GM18909 (cell line): ENCODE measurements around the gene ADAMTS2.

Source experiments
- ATAC-seq: cut with Tn5 transposase; IDR thresholded peaks from one replicate; pipeline ENCODE4 v1.9.1; 2021; ENCODE audit warnings: mild to moderate bottlenecking; ENCODE audit not compliant: unreplicated experiment, poor library complexity

ADAMTS2 gene

DNA sequence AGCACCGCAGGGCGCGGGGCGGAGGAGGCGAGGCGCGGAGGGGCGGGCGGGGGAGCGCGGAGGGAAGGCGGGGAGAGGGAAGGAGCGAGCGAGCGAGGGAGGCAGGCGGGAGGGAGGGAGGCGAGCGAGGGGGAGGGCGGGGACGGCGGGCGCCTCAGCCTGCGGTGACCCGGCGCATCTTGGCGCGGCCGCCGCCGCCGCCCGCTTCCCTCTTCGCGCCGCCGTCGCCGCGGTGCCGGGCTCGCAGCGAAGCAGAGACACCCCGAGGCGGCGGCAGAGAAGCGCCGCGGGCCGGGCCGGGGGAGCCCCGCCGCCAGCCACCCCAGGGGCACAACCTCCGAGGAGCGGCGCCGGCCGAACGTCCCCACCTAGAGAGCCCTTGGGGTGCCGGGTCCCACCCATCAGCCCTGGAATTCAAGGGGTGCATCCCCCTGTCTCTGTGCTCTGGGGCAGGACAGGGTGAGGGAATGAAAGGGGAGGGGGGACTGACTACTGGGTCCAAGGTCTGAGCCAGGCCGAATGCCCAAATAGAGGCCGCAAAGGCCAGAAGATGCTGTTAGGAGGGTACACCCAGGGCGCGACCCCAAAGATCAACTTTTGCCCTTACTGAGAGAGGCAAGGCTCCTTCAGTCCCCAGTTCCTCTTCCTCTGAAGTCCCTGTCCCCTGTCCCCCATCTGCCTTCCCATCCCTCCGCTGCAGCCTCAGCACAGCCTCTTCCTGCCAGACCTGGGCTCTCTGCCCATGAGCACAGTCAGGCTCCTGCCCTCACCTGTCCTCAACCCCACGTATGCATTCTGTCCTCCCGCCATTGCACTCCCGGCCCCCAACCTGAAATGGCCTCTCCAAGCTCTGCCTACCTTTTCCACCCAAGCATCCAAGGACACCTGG lies at the start of gene ADAMTS2:
TSS of gene ADAMTS2 (minus strand) at position 29 of the 889 bp plus-strand sequence. CDS start 133 bp downstream, outside the sequence.
- ATAC-seq: no peak

DNA sequence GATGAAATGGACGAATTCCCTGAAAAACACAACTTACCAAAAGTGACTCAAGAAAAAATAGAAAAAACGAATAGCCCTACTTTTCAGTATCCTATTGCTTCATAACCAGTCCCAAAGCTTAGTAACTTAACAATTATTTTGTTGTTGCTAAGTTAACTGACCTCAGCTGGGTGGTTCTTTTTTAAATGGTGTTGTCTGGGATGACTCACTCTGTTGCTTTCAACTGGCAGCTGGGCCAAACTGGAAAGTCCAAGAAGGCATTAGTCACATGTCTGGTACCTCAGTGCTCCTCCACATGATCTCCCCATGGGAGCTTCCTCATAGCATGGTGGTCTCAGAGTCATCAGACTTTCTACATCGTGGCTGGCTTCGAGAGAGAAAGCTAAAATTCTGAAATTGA lies 47.8 kb upstream of the ADAMTS2 start:
- ATAC-seq: no peak

DNA sequence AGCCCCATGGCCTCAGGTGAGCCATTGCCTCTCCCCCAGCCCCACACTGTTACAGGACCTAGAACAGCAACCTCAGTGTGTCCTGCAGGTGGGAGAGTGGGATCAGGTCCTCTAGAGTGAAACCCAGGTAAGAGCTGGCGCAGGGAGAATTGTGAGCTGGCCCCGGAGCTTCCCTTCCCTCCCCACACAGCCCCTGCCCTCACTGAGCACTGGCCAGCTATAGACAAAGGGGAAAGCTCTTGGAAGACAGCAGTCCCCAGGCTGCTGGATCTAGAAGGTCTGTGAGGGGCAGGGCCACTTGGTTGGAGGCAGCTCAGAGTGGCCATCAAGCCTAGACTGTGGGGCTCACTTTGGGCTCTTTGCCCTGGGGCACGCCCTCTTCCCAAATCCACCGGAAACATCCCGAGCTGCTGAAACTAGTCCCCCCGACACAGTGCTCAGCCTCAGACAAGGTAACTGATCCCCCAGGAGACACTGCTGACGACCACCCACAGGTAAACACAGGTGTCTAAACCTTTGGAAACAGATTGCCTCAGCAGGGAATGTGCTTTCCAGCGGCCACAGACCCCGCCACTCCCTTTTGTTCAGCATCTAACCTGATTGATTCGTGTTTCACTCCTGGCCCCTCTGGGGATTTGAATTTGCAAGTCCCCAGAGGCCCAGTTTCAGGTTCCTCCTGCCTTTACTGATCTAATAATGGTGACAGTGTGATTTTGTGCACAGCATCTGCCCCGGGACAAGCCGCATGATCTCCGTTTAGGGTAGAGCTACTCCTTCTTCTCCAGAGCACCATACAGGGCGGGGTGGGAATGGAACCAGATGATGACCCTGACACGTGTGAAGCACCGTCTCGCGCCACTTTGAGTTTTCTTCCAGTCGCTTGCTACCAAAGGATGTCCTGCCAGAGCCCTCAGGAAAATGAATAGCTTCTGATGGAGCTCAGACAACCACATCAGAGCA lies 42.2 kb upstream of the ADAMTS2 start:
- no peak for ATAC-seq

DNA sequence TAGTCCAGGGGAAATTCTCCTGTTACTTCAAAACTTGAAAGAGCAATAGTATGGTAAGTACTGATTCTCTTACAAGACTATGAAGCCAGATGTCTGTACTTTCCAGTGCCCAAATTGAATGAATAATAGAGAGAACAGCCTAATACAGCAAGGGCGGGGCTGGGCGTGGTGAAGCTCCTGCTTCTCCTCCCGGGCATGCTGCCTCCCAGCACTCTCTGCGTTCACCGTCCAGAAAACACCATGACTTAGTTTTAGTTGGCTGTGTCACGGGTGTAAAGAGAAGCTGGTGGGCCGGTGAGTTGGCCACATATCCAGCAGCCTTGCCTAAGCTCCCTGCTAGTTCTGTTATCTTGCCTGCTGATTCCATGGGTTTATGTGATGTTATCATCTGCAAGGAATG lies 40.7 kb upstream of the ADAMTS2 start:
- ATAC-seq: no peak

DNA sequence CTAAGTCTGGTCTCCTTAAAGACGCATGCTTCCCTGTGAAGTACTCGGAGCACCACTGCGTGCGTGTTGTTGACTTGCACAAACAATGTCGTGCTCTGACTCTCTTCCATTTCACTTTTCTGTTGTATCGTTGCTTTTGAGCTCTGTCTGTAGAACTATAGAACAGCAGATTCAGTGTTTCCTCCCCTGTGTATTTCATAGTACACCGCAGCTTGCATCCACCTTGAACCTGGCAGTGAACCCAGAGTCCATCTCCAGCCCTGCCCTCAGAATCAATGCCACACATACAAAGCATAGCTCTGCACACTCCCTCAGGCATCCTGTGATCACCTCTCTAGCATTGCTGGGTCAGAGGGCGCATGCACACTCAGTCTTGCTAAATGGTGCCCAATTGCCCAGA lies 37.2 kb upstream of the ADAMTS2 start:
- no peak for ATAC-seq

DNA sequence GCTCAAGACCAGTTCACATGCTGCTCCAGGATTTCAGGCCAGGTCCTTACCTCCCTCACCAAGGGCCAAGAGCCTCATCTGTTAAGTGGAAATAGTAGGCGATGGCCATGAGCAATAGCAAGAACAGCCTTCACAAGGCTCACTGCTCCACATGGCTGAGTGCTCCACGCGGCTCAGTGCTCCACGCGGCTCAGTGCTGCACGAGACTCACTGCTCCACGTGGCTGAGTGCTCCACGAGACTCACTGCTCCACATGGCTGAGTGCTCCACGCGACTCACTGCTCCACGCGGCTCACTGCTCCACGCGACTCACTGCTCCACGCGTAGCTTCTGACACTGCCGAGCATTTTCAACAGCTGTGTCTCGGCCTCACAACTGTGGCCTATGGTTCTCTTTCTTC lies 36.4 kb upstream of the ADAMTS2 start:
- no peak for ATAC-seq

DNA sequence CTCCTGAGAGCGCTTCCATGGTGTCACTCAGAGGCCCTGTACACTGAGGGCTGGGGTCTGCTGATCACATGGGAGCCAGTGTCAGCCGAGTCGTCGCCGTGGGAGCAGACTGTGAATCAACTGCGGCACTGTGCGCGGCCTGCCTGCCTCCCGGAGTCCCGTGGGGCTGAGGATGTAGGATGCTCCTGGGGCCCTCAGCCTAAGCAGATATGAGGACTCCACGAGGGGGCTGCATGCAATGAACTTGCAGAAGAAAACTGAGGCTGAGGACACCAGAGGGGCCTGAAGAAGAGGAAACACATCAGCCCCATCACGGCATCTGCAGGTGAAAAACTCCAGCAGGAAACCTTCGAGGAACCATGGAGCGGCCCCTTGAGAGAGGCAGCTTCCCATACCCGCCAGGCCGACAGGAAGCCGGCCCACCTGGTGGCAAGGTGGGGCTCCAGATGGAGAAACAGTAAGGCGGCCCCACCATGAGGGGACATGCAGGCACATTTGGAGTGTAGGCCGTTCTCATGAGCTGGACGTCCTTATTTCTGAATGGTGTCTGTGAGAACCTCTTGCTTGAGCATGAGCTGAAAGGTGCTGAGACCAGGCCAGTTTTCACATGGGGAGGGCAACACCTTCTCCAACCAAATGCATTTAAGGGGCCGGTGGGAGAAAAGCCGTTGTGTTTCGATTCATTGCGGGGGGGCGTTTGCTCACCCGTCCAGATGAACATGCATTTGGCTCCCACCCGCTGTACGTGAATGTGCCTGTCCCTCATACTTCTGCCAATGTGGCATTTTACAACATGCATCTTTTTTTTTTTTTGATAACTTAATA lies 35.2 kb upstream of the ADAMTS2 start:
- no peak for ATAC-seq

DNA sequence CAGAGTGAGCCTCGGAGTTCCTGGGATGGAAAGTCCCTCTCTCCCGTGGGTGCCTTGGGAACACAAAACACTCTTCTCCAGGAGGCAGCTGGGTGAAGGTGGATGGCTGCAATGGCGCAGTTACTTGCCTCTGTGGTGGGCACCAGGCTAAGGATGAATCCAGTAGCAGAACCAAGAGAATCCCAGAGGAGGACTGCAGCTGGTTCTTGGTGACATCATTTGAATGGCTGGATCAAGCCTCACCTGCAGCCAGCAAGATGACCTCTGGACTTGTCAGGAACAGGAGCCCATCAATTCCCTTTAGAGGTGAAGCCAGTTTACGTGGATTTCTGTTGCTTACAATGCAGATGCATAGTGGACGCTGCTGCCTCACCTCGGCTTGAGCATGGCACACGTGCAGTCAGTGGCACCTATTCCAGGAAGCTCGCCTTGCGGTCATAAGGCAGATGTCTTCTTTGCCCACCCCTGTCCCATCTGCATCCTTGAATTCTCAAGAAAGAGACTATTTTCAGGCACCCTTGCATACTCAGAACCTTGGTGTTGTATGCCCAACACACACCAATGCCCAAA lies 34.1 kb upstream of the ADAMTS2 start:
- no peak for ATAC-seq

DNA sequence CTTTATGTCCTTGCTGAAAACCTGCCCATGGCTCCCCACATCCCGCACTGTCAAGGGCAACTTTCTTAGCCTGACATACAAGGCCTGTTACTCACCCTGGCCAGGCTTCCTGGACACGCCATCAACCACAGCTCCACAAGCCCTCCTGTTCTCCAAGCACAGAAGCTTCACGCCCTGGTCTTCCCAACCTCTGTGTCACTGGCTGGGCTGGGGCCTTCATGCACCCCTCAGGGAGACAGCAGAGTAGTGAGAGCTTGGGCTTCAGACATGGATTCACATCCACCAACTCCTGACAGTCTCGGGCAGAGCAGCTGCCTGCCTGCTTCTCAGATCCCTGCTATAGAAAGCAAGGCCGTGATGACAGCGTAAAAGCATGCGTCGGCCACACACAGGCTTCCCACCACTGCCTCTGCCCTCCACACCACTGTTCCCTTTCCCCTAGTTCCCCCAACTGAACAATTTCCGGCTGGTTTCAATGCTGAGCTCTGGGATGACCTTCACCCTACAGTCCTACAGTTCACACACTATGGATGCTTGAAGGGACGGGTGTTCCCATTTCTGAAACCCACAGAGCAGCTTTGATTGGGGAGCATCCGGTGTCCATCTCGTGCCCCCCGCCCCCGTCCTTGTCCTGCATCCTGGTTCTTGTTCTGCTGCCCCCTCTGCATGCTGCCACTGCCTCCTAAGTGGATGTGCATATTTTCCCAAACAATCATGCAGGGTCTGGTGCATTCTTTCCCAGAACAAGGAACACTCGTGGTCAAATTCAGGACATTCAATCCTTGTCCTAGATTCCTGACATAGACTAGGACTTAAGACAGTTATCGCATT lies 33.4 kb upstream of the ADAMTS2 start:
- ATAC-seq: no peak

DNA sequence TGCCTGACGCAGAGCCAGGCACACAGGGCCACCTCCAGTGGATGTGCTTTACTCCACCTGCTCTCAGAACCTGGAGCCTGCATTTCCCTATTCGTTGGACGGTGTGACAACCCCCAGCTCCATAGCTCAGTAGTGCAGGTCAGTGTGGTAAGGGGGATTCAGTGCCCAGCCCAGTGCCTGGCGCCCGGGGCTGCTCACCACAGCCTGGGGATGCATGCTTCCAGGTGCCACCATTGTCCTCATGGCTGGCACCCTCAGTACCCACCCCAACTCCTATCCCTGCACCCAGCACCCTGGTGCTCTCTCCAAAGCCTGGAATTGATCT lies 32.8 kb upstream of the ADAMTS2 start:
- no peak for ATAC-seq

DNA sequence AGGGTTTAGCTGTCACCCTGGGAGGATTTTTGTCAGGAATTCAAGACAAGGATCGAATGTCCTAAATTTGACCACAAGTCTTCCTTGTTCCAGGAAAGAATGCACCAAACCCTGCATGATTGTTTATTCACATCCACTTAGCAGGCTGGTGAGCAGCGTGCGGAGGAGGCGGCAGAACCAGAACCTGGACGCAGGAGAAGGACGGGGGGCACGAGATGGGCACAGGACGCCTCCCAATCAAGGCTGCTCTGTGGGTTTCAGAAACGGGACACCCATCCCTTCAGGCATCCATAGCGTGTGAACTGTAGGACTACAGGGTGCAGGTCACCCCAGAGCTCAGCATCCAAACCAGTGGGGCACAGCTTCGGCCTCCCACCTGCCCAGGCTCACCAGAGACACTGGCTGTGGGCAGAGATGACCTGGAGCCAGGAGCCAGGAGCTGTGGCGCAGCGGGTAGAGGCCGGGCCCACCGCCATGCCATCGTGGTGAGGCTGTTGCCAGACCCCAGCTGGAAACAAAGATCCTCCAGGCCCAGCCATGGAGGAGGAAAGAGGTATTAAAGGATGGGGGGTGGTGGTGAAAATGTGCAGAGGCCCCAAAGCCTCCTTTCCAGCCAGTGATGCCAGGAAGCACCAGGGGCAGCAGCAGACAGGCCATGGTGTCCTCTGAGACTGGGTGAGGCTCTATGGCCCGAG lies 32.3 kb upstream of the ADAMTS2 start:
- ATAC-seq: no peak

DNA sequence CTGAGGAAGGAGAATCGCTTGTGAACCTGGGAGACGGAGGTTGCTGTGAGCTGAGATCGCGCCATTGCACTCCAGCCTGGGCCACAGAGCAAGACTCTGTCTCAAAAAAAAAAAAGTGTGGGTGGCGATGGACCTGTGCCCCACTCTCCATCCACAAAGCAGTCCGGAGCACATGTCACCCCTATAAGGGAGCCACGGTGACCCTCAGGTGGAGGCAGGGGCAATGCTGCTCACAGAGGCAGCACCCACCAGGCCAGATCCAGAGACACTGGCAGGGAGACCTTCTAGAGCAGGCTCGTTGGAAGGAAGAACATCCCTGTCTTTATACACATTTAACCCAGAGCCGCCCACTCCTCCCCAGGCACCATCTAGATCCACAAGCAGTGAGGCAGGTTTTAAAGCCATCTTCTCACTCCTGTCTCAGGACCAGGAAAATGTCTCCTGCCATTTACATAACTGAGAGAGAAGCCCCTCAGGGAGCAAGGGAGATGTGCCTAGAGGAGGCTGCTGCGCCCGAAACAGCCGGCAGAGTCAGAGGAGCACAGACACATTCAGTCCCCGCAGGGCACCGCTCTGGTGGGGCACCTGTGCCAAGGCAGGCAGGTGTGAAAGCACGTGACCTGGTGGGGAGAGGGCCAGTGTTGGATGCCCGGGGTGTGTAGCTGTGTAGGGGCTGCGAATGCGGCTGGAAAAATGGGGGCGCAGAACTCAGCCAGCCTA lies 31.6 kb upstream of the ADAMTS2 start:
- no peak for ATAC-seq

DNA sequence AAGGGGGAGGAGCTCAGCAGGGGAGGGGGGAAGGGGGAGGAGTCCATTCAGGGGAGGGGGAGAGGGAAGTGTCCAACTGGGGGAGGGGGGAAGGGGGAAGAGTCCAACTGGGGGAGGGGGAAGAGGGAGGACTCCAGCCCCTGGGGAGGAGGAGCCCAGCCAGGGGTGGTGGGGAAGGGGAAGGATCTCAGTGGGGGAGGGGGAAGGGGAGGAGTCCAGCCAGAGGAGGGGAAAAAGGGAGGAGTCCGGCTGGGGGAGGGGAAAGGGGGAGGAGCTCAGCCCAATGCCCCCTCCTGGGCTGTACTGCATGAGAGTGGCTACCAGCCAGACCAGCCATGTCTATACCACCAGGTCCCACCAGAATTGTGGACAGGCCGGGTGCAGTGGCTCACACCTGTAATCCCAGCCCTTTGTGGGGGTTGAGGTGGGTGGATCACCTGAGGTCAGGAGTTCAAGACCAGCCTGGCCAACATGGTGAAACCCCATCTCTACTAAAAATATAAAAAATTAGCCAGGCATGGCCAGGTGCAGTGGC lies 30.6 kb upstream of the ADAMTS2 start:
- no peak for ATAC-seq

DNA sequence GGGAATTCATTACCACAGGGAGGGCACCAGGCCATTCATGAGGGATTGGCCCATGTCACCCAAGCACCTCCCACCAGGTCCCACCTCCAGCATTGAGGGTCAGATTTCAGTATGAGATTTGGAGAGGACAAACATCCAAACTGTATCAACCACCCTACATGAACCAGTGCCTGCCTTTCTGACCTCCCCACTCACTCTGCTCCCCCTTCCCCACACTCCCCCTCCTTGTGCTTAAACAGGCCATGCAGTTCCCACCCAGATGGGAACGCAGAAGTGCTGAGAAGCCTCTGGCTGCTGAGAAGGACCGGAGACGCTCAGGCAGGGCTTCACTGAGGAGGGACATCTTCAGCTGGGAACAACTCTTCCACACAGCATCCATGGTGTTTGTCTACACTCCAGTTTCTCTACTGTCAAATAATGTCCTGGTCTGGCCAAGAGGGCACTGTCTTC lies 30.0 kb upstream of the ADAMTS2 start:
- no peak for ATAC-seq

DNA sequence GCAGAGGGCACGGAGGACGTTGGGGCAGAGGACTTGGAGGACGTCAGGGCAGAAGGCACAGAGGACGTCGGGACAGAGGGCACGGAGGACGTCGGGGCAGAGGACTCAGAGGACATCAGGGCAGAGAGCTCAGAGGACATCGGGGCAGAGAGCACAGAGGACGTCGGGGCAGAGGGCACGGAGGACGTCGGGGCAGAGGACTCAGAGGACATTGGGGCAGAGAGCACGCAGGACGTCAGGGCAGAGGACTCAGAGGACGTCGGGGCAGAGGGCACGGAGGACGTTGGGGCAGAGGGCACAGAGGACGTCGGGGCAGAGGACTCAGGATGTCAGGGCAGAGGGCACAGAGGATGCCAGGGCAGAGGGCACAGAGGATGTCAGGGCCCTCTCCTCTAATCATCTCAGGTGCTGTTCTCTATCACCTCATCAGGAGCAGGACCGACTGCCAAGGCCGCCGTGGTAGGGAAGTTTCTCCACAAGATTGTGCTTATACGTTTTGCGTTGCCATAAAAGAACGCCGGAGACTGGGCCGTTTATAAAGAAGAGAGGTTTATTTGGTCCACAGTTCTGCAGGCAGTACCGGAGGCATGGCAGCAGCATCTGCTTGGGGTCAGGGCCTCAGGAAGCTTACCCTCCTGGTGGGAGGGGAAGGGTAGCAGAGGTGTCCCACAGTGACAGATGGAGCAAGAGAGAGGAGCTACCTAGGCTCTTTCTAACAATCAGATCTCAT lies 29.4 kb upstream of the ADAMTS2 start:
- ATAC-seq: no peak

DNA sequence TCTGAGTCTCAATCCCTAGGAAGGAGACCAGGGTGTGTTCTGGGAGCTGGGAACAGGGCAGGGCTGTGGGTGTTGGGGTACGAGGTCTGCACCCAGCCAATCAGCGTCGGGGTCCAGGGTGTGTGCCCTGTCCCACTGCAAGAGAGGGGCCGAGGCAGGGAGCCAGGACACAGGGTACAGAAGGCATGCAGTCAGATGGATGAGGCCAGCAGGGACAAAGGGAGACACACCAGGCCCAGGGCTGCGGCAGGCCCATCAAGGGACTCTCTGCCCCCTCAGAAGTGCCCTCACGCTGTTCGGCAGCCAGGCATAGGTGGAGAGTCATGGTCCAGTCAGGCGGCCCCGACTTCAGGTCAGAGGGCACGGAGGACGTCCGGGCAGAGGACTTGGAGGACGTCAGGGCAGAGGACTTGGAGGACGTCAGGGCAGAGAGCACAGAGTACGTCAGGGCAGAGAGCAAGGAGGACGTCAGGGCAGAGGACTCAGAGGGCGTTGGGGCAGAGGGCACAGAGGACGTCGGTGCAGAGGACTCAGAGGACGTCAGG lies 28.8 kb upstream of the ADAMTS2 start:
- ATAC-seq: no peak
